ENCODE data around the gene DUSP3. TPM values are rescaled to one million over a fixed set of nuclear protein-coding genes. Genes with fewer than 3 reads are reported as not detected.

Gene DUSP3
- total RNA-seq, 1 experiment from 2014 or later, result 16.9 TPM

DNA sequence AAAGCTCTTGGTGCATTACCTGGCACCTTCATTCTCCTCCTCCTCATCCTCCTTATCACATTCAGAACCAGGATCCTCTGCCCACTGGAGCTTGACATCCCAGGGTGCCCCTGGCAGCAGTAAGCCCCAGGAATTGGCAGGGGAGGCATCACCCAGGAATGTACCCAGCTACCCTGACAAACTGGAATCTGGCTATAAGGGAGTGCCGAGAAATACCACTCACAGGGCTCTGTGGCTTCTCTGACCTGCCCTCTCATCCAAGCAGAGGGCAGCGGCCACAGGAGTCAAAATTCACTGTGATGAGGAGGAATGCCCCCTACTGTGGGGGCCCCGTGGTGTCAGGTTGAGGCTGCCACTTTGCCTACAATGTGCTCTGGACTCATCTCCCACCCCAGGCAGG is 34.6 kb upstream of the DUSP3 start:
- DNase-seq, result no peak
- no peak overlapping the region for H3K18ac ChIP-seq (ENCODE audit: insufficient read length, low read depth, low read length)
- H4K20me1 ChIP-seq (ENCODE audit: control insufficient read depth, insufficient read depth, insufficient read length), result no peaks in the 10 kb centered on the region
- no peaks in the 10 kb centered on the region for H3K79me1 ChIP-seq (ENCODE audit: insufficient read depth, low read depth, low read length, poor library complexity, severe bottlenecking)
- no peak overlapping the region for H2BK120ac ChIP-seq (ENCODE audit: low read depth, low read length, poor library complexity, severe bottlenecking)
- no peak overlapping the region for H4K91ac ChIP-seq (ENCODE audit: insufficient read length, low read depth, low read length)
- no peak overlapping the region for H3K14ac ChIP-seq (ENCODE audit: insufficient read depth, low read length)
- WGBS (ENCODE audit: extremely low coverage, insufficient read length, low lambda C conversion rate), result no CpG with 5 or more reads among the region's 3 CpGs
- peaks cover 0 to 5% (median 0%) of the 10 kb centered on the region in 3 experiments; a peak in 5 of 7 replicates for H3K36me3 Mint-ChIP-seq (ENCODE audit: insufficient read depth in 1 of 3, low read depth in 3 of 3)
- H3K23ac ChIP-seq (ENCODE audit: insufficient read length, low read depth, low read length), result no peak overlapping the region
- TF ChIP-seq, protein P1, sequence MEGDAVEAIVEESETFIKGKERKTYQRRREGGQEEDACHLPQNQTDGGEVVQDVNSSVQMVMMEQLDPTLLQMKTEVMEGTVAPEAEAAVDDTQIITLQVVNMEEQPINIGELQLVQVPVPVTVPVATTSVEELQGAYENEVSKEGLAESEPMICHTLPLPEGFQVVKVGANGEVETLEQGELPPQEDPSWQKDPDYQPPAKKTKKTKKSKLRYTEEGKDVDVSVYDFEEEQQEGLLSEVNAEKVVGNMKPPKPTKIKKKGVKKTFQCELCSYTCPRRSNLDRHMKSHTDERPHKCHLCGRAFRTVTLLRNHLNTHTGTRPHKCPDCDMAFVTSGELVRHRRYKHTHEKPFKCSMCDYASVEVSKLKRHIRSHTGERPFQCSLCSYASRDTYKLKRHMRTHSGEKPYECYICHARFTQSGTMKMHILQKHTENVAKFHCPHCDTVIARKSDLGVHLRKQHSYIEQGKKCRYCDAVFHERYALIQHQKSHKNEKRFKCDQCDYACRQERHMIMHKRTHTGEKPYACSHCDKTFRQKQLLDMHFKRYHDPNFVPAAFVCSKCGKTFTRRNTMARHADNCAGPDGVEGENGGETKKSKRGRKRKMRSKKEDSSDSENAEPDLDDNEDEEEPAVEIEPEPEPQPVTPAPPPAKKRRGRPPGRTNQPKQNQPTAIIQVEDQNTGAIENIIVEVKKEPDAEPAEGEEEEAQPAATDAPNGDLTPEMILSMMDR (conservative IDR thresholded peaks at IDR 0.05), result no peak
- H3K27me3 Mint-ChIP-seq (ENCODE audit: low read depth), result no peaks in the 10 kb centered on the region
- no peaks in the 10 kb centered on the region for H3K23me2 ChIP-seq (ENCODE audit: insufficient read length, low read depth, low read length, poor library complexity, severe bottlenecking)
- no peak overlapping the region for H3K4me2 ChIP-seq (ENCODE audit: insufficient read depth, insufficient read length, low read length)
- no peaks in the 10 kb centered on the region for H3K9me3 ChIP-seq (ENCODE audit: control insufficient read depth, low read depth, low read length)
- peak overlapping the region in 2 of 3 experiments; percentile 37 to 64; a peak in 2 of 7 replicates for H3K27ac Mint-ChIP-seq
- H3K4ac ChIP-seq (ENCODE audit: low read depth, low read length), result no peak overlapping the region
- H2BK12ac ChIP-seq (ENCODE audit: insufficient read length, low read depth, low read length), result no peak overlapping the region
- no peak overlapping the region for H3K9ac ChIP-seq (ENCODE audit: extremely low read depth, insufficient read length, low read length)
- H3K79me2 ChIP-seq (ENCODE audit: insufficient read depth, low read length), result no peaks in the 10 kb centered on the region
- H2AK5ac ChIP-seq (ENCODE audit: insufficient read length, low read length), result no peak overlapping the region
- no peak overlapping the region for H2AFZ ChIP-seq (ENCODE audit: low read length)
- H2BK5ac ChIP-seq (ENCODE audit: insufficient read length, low read length), result no peak overlapping the region
- no peak overlapping the region for H3K4me3 Mint-ChIP-seq
- H3T11ph ChIP-seq (ENCODE audit: low read length), result no peak overlapping the region
- H4K5ac ChIP-seq (ENCODE audit: insufficient read length, low read depth, low read length), result no peak overlapping the region
- no peak overlapping the region for H3K56ac ChIP-seq (ENCODE audit: insufficient read length, low read depth, low read length)
- H3K4me1 ChIP-seq (ENCODE audit: insufficient read depth, low read length), result no peaks in the 10 kb centered on the region
- H3K27me3 ChIP-seq (ENCODE audit: insufficient read depth, low read length), result no peaks in the 10 kb centered on the region
- no peaks in the 10 kb centered on the region for H3K9me3 Mint-ChIP-seq
- no peak overlapping the region for H3K27ac ChIP-seq (ENCODE audit: insufficient read length, low read depth, low read length)
- H4K8ac ChIP-seq (replicated peaks; ENCODE audit: insufficient read length, low read depth, low read length), result no peak overlapping the region
- peaks cover 15 to 16% of the 10 kb centered on the region in 2 experiments for H3K4me1 Mint-ChIP-seq
- no peak overlapping the region for H2BK15ac ChIP-seq (ENCODE audit: low read depth, low read length)
- no peak overlapping the region for H2BK20ac ChIP-seq (ENCODE audit: low read depth, low read length, poor library complexity, severe bottlenecking)
